Activated B cell treated with CpG ODN at 0.5 μM for 24 hours (primary cell): ENCODE measurements around the gene MAD1L1. TPM values are rescaled to one million over a fixed set of nuclear protein-coding genes. Genes with fewer than 3 reads are reported as not detected.

Source experiments
- ATAC-seq: fragments of 200-7000 bp; cut with Tn5 transposase; one replicate; pipeline ENCODE4 v1.10.0; 2021; ENCODE audit warnings: low read depth, mild to moderate bottlenecking, moderate library complexity
- CTCF ChIA-PET: fragments of 350-600 bp; sonication (Branson Sonifier 250); formaldehyde crosslinking; loops from one replicate; lab custom pipeline; 2021; ENCODE audit warnings: antibody characterized with exemption; lab: Charles Lee
- POLR2A ChIA-PET: fragments of 350-600 bp; sonication (Branson Sonifier 250); formaldehyde crosslinking; loops from one replicate; lab custom pipeline; 2021; ENCODE audit warnings: antibody characterized with exemption; lab: Charles Lee
- DNase-seq: peaks from one replicate; pipeline ENCODE4 v3.0.0; 2022
- H3K27ac Mint-ChIP-seq: one replicate; pipeline ENCODE4 v1.8.0; 2020; ENCODE audit warnings: mixed read lengths
- H3K27me3 Mint-ChIP-seq: one replicate; pipeline ENCODE4 v1.8.0; 2021; ENCODE audit warnings: mixed read lengths
- H3K36me3 Mint-ChIP-seq: one replicate; pipeline ENCODE4 v1.8.0; 2021; ENCODE audit warnings: low read depth, mixed read lengths
- H3K4me1 Mint-ChIP-seq: one replicate; pipeline ENCODE4 v1.8.0; 2021; ENCODE audit warnings: mixed read lengths
- H3K4me3 Mint-ChIP-seq: one replicate; pipeline ENCODE4 v1.8.0; 2020; ENCODE audit warnings: mild to moderate bottlenecking, mixed read lengths
- H3K9me3 Mint-ChIP-seq: one replicate; pipeline ENCODE4 v1.8.0; 2020; ENCODE audit warnings: mixed read lengths
- CTCF ChIP-seq: fragments of 200-600 bp; IDR thresholded peaks from one replicate; pipeline ENCODE4 v1.8.0; 2022; ENCODE audit warnings: antibody characterized with exemption, mild to moderate bottlenecking
- intact Hi-C: fragments of 100-400 bp; cut with micrococcal nuclease; formaldehyde crosslinking; loops from one replicate; pipeline ENCODE4 v1.15.1; 2024
- total RNA-seq: library from RNA; stranded (reverse); gene quantifications from 2 replicates; pipeline ENCODE4 v1.2.3, GENCODE V29; 2022

The MAD1L1 gene
- total RNA-seq, 1 donor from 2014 or later = 54.6 TPM

DNA sequence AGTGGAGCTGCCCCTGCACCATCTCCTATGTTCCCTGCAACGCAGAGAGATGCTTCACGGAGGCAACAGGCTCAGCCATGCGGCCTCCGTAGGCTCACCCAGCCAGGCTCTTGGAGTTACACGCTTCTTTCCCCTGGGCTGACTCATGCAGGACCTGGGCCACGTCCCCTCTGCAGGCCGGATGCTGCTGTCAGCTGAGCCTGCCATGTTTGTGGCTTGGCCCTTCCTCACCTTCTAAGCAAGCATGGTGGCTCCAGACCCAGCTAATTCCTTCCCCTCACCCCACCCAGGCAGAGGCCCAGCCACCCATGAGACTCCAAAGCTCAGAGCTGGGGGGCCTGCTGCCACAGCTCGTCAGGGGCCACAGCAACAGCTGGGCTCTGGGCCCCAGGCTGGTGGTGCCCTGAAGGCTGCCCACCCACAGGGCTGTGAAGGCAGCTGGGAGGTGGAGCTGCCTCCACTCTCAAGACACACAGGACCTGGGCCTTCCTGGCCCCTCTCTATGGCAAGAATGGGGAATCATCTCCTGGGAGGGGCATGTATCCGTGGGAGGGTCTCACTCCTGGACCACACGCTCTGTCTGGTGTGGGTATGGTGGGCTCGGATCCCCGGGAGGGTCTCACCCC lies 343.1 kb downstream of the MAD1L1 start:
- Mint-ChIP-seq H3K9me3 (no peaks in the 10 kb centered on the region), H3K27ac (no peak overlapping the region), H3K4me3 (no peak overlapping the region), H3K36me3 (peaks cover 58% of the 10 kb centered on the region), H3K4me1 (no peaks in the 10 kb centered on the region), H3K27me3 (no peaks in the 10 kb centered on the region)
- intact Hi-C loops = no loop called here
- no peak for DNase-seq
- ATAC-seq = no peak
- POLR2A ChIA-PET = no interaction called here
- no peak for TF ChIP-seq CTCF
- CTCF ChIA-PET = no interaction called here

- DNase-seq (no peak), ATAC-seq (no peak)
- Mint-ChIP-seq H3K36me3 (peaks cover 54% of the 10 kb centered on the region), H3K4me1 (no peaks in the 10 kb centered on the region), H3K4me3 (no peak overlapping the region), H3K9me3 (no peaks in the 10 kb centered on the region), H3K27me3 (no peaks in the 10 kb centered on the region), H3K27ac (no peak overlapping the region)
- POLR2A ChIA-PET = no interaction called here
- TF ChIP-seq CTCF = no peak
- CTCF ChIA-PET = no interaction called here
- intact Hi-C loops = no loop called here
Measured at GRCh38 chr7:1889091-1889490, 343.7 kb downstream of the MAD1L1 start.

- DNase-seq (no peak), ATAC-seq (no peak)
- no peak for TF ChIP-seq CTCF
- Mint-ChIP-seq H3K9me3 (no peaks in the 10 kb centered on the region), H3K36me3 (peaks cover 51% of the 10 kb centered on the region), H3K4me3 (no peak overlapping the region), H3K27ac (no peak overlapping the region), H3K4me1 (no peaks in the 10 kb centered on the region), H3K27me3 (no peaks in the 10 kb centered on the region)
- ChIA-PET CTCF (no interaction called here), POLR2A (no interaction called here)
- intact Hi-C loops = no loop called here
Measured at GRCh38 chr7:1888425-1888824, 344.3 kb downstream of the MAD1L1 start.

- H3K4me3 Mint-ChIP-seq = no peak overlapping the region
- no peak for DNase-seq
- ATAC-seq = no peak
- no peak for TF ChIP-seq CTCF
- H3K4me1 Mint-ChIP-seq = no peaks in the 10 kb centered on the region
- peaks cover 46% of the 10 kb centered on the region for H3K36me3 Mint-ChIP-seq
- H3K9me3 Mint-ChIP-seq = no peaks in the 10 kb centered on the region
- H3K27me3 Mint-ChIP-seq = no peaks in the 10 kb centered on the region
- intact Hi-C loops = no loop called here
- POLR2A ChIA-PET = no interaction called here
- CTCF ChIA-PET = no interaction called here
- H3K27ac Mint-ChIP-seq = no peak overlapping the region
Measured at GRCh38 chr7:1887251-1887650, 345.5 kb downstream of the MAD1L1 start.

DNA sequence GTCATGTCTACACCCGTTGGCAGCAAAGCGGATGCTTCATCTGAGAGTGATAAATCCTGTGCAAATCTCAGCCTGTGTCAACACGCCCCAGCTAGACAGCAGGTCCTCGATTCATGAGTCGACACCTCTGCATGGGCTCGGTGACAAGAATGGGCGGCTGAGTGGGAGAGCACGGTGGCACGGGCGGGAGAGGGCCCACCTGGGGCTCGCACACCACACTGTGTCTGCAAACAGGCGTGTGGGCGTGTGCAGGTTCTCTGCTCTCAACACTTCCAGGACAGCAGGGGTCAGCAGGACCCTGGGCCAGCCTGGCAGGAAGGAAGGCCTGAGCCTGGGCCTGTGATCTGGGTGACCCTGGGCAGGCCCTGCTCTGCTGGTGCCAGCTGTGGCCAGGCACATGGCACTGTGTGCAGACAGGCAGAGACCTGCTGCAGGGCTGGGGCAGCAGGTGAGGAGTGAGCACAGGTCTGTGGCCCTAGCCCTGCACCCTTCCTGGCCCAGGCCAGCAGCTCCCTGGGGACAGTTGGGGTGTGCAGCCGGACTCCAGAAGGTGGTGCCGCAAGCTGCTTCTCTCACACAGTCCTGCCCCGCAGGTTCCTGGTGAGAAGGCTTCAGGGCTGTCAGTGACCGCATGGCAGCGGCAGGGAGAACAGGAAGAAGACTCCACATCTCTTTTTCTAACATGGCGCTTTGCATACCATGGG lies 346.2 kb downstream of the MAD1L1 start:
- ChIA-PET POLR2A (interaction anchor here (0.5 kb wide), 1 partner anchor 293 kb away, joined by 3 read pairs; no protein-coding TSS in a partner anchor), CTCF (no interaction called here)
- no peaks in the 10 kb centered on the region for H3K9me3 Mint-ChIP-seq
- H3K36me3 Mint-ChIP-seq = peaks cover 46% of the 10 kb centered on the region
- H3K4me1 Mint-ChIP-seq = no peaks in the 10 kb centered on the region
- DNase-seq (no peak), ATAC-seq (no peak)
- no peaks in the 10 kb centered on the region for H3K27me3 Mint-ChIP-seq
- no peak for TF ChIP-seq CTCF
- no peak overlapping the region for H3K27ac Mint-ChIP-seq
- H3K4me3 Mint-ChIP-seq = no peak overlapping the region
- intact Hi-C loops = no loop called here
